Inferior parietal cortex (tissue), 1 donor: ENCODE measurements around the gene ZBTB20.

Experiments
- DNase-seq: peaks from one replicate; pipeline ENCODE4 v3.0.0-alpha.2; 2016; ENCODE audit errors: extremely low spot score

ZBTB20 gene

GRCh38 chr3:114411811-114412803 lies 735.0 kb downstream of the ZBTB20 start:
- DNase-seq, result no peak

- no peak for DNase-seq
Observed at GRCh38 chr3:114411190-114411668, 735.9 kb downstream of the ZBTB20 start.

GRCh38 chr3:114408736-114409670 lies 738.1 kb downstream of the ZBTB20 start:
- no peak for DNase-seq

GRCh38 chr3:114406922-114407321 lies 740.2 kb downstream of the ZBTB20 start:
- no peak for DNase-seq

- no peak for DNase-seq
Observed at GRCh38 chr3:114406286-114406685, 740.8 kb downstream of the ZBTB20 start.

- DNase-seq, result no peak
Observed at GRCh38 chr3:114405202-114405990, 741.7 kb downstream of the ZBTB20 start.

- DNase-seq, result no peak
Observed at GRCh38 chr3:114404590-114404989, 742.5 kb downstream of the ZBTB20 start.

GRCh38 chr3:114402838-114403237 lies 744.2 kb downstream of the ZBTB20 start:
- DNase-seq, result no peak

GRCh38 chr3:114401346-114401745 lies 745.7 kb downstream of the ZBTB20 start:
- no peak for DNase-seq

- no peak for DNase-seq
Observed at GRCh38 chr3:114400371-114400770, 746.7 kb downstream of the ZBTB20 start.

- no peak for DNase-seq
Observed at GRCh38 chr3:114394551-114394950, 752.5 kb downstream of the ZBTB20 start.

GRCh38 chr3:114393367-114394072 lies 753.6 kb downstream of the ZBTB20 start:
- DNase-seq, result no peak

- DNase-seq, result no peak
Observed at GRCh38 chr3:114392831-114393230, 754.3 kb downstream of the ZBTB20 start.

GRCh38 chr3:114389156-114389555 lies 757.9 kb downstream of the ZBTB20 start:
- no peak for DNase-seq

- DNase-seq, result no peak
Observed at GRCh38 chr3:114384558-114384903, 762.6 kb downstream of the ZBTB20 start.

GRCh38 chr3:114383875-114384557 lies 763.1 kb downstream of the ZBTB20 start:
- DNase-seq, result peak; percentile 96

GRCh38 chr3:114380233-114380651 lies 766.8 kb downstream of the ZBTB20 start:
- DNase-seq, result peak; percentile 75

GRCh38 chr3:114379266-114379665 lies 767.8 kb downstream of the ZBTB20 start:
- no peak for DNase-seq

- DNase-seq, result no peak
Observed at GRCh38 chr3:114378760-114379159, 768.3 kb downstream of the ZBTB20 start.

- DNase-seq, result no peak
Observed at GRCh38 chr3:114377426-114377825, 769.7 kb downstream of the ZBTB20 start.
